DOHH2 (cell line): Measurements from ENCODE around the gene RIMBP2.

Experiments
- CTCF ChIP-seq: fragments of 200-600 bp; sonication (generic); IDR thresholded peaks from one replicate; pipeline ENCODE4 v1.5.1; 2014; ENCODE audit warnings: antibody characterized with exemption, mild to moderate bottlenecking, low read depth, low read length; ENCODE audit not compliant: poor library complexity, severe bottlenecking
- EZH2phosphoT487 ChIP-seq: fragments of 200-600 bp; sonication (generic); IDR thresholded peaks from 2 replicates; pipeline ENCODE4 v1.6.1; 2017; ENCODE audit warnings: borderline replicate concordance, mild to moderate bottlenecking, antibody characterized with exemption, low read length, moderate library complexity, mixed read lengths

GRCh38 chr12:130480887-130481286 lies 235.2 kb downstream of the RIMBP2 start:
- TF ChIP-seq CTCF (no peak), EZH2phosphoT487 (no peak)
